ENCODE measurements around the gene ZNF200.

GRCh38 chr16:3220839-3221238 lies 14.1 kb downstream of the ZNF200 start:
- TF ChIP-seq REST (IDR thresholded peaks at IDR 0.05; ENCODE audit: insufficient read depth in 1 of 2, low read depth in 2 of 2, low read length in 2 of 2) (no peak), POLR2AphosphoS5 (IDR thresholded peaks at IDR 0.05; ENCODE audit: low read depth, low read length) (no peak)

Data from PFSK-1 (cell line).